ENCODE results near the gene ARL15. TPM values are rescaled to one million over a fixed set of nuclear protein-coding genes. Genes with fewer than 3 reads are reported as not detected.

Gene ARL15
- total and polyA plus RNA-seq, 2 of the 8 experiments (the other 6 are each of a cell fraction or from before 2014, with no cell fraction given): 9.9 to 21.2 TPM

GRCh38 chr5:54021431-54022164 is 288.8 kb downstream of the ARL15 start:
- Histone ChIP-seq H3K23me2 (ENCODE audit: low read depth, low read length) (0 out of 2 replicates have a peak, but pooled peaks cover 1% of the 10 kb centered on the region), H4K20me1 (replicated peaks in 1 of 2; ENCODE audit: control insufficient read depth in 1 of 2, insufficient read depth in 2 of 2, low read length in 2 of 2) (no peaks in the 10 kb centered on the region), H3K56ac (replicated peaks; ENCODE audit: insufficient read length, low read depth, low read length) (no peak overlapping the region), H3K27me3 (replicated peaks in 1 of 4; ENCODE audit: control insufficient read depth in 3 of 4, extremely low read depth in 1 of 4, insufficient read depth in 3 of 4, low read length in 3 of 4) (no peaks in the 10 kb centered on the region), H4K5ac (ENCODE audit: insufficient read length, low read depth, low read length) (no peak overlapping the region), H3K18ac (ENCODE audit: extremely low read depth, low read length) (peak overlapping the region; percentile 63; the same call in 1 of the 2 replicates), H2BK20ac (ENCODE audit: low read length) (peak overlapping the region; percentile 27; the same call in 1 of the 2 replicates), H4K91ac (replicated peaks; ENCODE audit: insufficient read length, low read length) (peak overlapping the region; percentile 31), H3K4ac (replicated peaks; ENCODE audit: insufficient read length, low read depth, low read length) (no peak overlapping the region), H2BK12ac (ENCODE audit: low read depth, low read length) (peak overlapping the region; percentile 86; the same call in 1 of the 2 replicates), H3K9me3 (ENCODE audit: insufficient read depth in 2 of 2, low read depth in 1 of 2, low read length in 1 of 2) (no peaks in the 10 kb centered on the region), H3K79me1 (ENCODE audit: low read depth, low read length) (no peaks in the 10 kb centered on the region; the same call in 1 of the 2 replicates), H3K36me3 (ENCODE audit: control insufficient read depth in 2 of 4, insufficient read depth in 4 of 4, low read length in 3 of 4) (no peaks in the 10 kb centered on the region), H2BK15ac (ENCODE audit: low read length) (no peak overlapping the region), H3K4me3 (ENCODE audit: extremely low read depth in 1 of 4, insufficient read depth in 2 of 4, low read depth in 3 of 4, low read length in 4 of 4) (no peak overlapping the region), H3K9ac (replicated peaks in 1 of 4; ENCODE audit: extremely low read depth in 1 of 4, low read depth in 3 of 4, low read length in 3 of 4) (no peak overlapping the region), H3K14ac (ENCODE audit: insufficient read length) (no peak overlapping the region), H4K8ac (ENCODE audit: extremely low read depth, insufficient read depth, low read length) (no peak overlapping the region), H3K27ac (ENCODE audit: low read depth, low read length) (no peak overlapping the region), H3K4me2 (ENCODE audit: insufficient read depth in 1 of 2, low read depth in 2 of 2, low read length in 2 of 2) (0 out of 4 replicates have a peak overlapping the region, but pooled peaks of 1 of the 2 experiments have one; percentile 32), H3K23ac (ENCODE audit: insufficient read length) (no peak overlapping the region), H2BK5ac (ENCODE audit: low read depth, low read length) (peak overlapping the region; percentile 74; the same call in 1 of the 2 replicates), H3K79me2 (ENCODE audit: control insufficient read depth in 1 of 2, insufficient read depth in 2 of 2, low read length in 2 of 2) (no peaks in the 10 kb centered on the region; a peak in 1 of 4 replicates), H2BK120ac (replicated peaks; ENCODE audit: low read depth, low read length) (no peak overlapping the region), H2AFZ (ENCODE audit: low read length) (no peak overlapping the region), H3K4me1 (replicated peaks in 1 of 4; ENCODE audit: control insufficient read depth in 3 of 4, insufficient read depth in 4 of 4, low read length in 3 of 4) (peaks cover 4 to 26% (median 15%) of the 10 kb centered on the region in 4 experiments; a peak in 5 of 7 replicates), H2AK5ac (ENCODE audit: low read depth, low read length) (0 out of 2 replicates have a peak overlapping the region, but pooled peaks have one; percentile 66)
- ChIA-PET CTCF (ENCODE audit: partially characterized antibody) (interaction anchor here (0.6 to 0.9 kb wide), 2 partner anchors 40 to 105 kb away, joined by 3 to 4 read pairs; no protein-coding TSS in a partner anchor), POLR2A (ENCODE audit: partially characterized antibody) (interaction anchor here (0.7 to 1.3 kb wide), 2 partner anchors 16 to 23 kb away, joined by 3 read pairs; no protein-coding TSS in a partner anchor)
- TF ChIP-seq SRF (IDR thresholded peaks at IDR 0.05; ENCODE audit: low read depth, low read length) (no peak), CEBPB (IDR thresholded peaks at IDR 0.05; ENCODE audit: low read depth, low read length) (peak; percentile 83), EP300 (IDR thresholded peaks at IDR 0.05; ENCODE audit: borderline replicate concordance in 1 of 2, low read depth in 2 of 2, low read length in 2 of 2) (no peak)
- FAIRE-seq (no peak), DNase-seq (ENCODE audit: low read depth in 1 of 2, low spot score in 2 of 2) (no peak)
- WGBS, 2 experiments (ENCODE audit: extremely low coverage in 1 of 2, insufficient coverage in 1 of 2, insufficient read length in 1 of 2, insufficient replicate concordance in 2 of 2, low coverage in 1 of 2, low lambda C conversion rate in 2 of 2, missing lambda C conversion rate in 1 of 2): 60% methylated on average over 5 of the region's 5 CpGs; no CpG with 5 or more reads in 1 of the 2 experiments

All from H1 (cell line).